ENCODE data around the gene ZNF234.

- no peak for TF ChIP-seq GATA2 (IDR thresholded peaks at IDR 0.05; ENCODE audit: low read depth, low read length)
- no peak for TF ChIP-seq GATA3 (IDR thresholded peaks at IDR 0.05; ENCODE audit: low read depth, low read length)
These were observed 48.7 kb downstream of the ZNF234 start for GRCh38 chr19:44190020-44190419.
